NOMO-1 treated with dmso at 0.1 percent for 144 hours (cell line): ENCODE data around the gene CAST.
"Not testable (repeated sequence)": the region's sequence is repeated elsewhere in the genome, so short reads cannot be mapped to it uniquely, and the experiment has no call there.

Experiments used
- DNase-seq: peaks from one replicate; lab custom pipeline; 2025; ENCODE audit not compliant: unreplicated experiment; lab: John Stamatoyannopoulos, UW

CAST gene

GRCh38 chr5:96661855-96662724 is at the start of gene CAST:
Gene CAST (plus strand): TSS chr5:96662376. CDS start chr5:96662423, 47 bp downstream.
- DNase-seq: peak; percentile 89

- no peak for DNase-seq
These were observed 48.0 kb upstream of the CAST start for GRCh38 chr5:96614110-96614691.

- no peak for DNase-seq
These were observed 47.0 kb upstream of the CAST start for GRCh38 chr5:96615223-96615622.

GRCh38 chr5:96616801-96617200 is 45.4 kb upstream of the CAST start:
- DNase-seq: no peak

GRCh38 chr5:96618311-96619016 is 43.7 kb upstream of the CAST start:
- DNase-seq: not testable (repeated sequence)

GRCh38 chr5:96619946-96620345 is 42.2 kb upstream of the CAST start:
- DNase-seq: no peak

- DNase-seq: no peak
These were observed 37.6 kb upstream of the CAST start for GRCh38 chr5:96624596-96624995.

- DNase-seq: no peak
These were observed 36.8 kb upstream of the CAST start for GRCh38 chr5:96625365-96625764.

GRCh38 chr5:96626956-96627355 is 35.2 kb upstream of the CAST start:
- no peak for DNase-seq

GRCh38 chr5:96627792-96628398 is 34.3 kb upstream of the CAST start:
- no peak for DNase-seq

- DNase-seq: no peak
These were observed 33.8 kb upstream of the CAST start for GRCh38 chr5:96628406-96628805.

- no peak for DNase-seq
These were observed 32.4 kb upstream of the CAST start for GRCh38 chr5:96629774-96630173.

- no peak for DNase-seq
These were observed 28.4 kb upstream of the CAST start for GRCh38 chr5:96633820-96634219.

GRCh38 chr5:96634881-96635280 is 27.3 kb upstream of the CAST start:
- DNase-seq: no peak

- DNase-seq: no peak
These were observed 26.1 kb upstream of the CAST start for GRCh38 chr5:96636046-96636445.

- no peak for DNase-seq
These were observed 25.6 kb upstream of the CAST start for GRCh38 chr5:96636594-96636993.

GRCh38 chr5:96637196-96637595 is 25.0 kb upstream of the CAST start:
- no peak for DNase-seq

- DNase-seq: no peak
These were observed 23.6 kb upstream of the CAST start for GRCh38 chr5:96638561-96638960.

GRCh38 chr5:96640696-96641095 is 21.5 kb upstream of the CAST start:
- no peak for DNase-seq

GRCh38 chr5:96641368-96642280 is 20.6 kb upstream of the CAST start:
- DNase-seq: no peak

- no peak for DNase-seq
These were observed 19.9 kb upstream of the CAST start for GRCh38 chr5:96642281-96642640.
